H1 (cell line): ENCODE data around the gene ID1. TPM values are rescaled to one million over a fixed set of nuclear protein-coding genes. Genes with fewer than 3 reads are reported as not detected.

Experiments used
- CTCF ChIA-PET: fragments of 300-600 bp; sonication (Branson Sonifier 250); formaldehyde crosslinking; loops from one replicate; lab custom pipeline; 2021; ENCODE audit not compliant: partially characterized antibody; lab: Charles Lee
- POLR2A ChIA-PET: fragments of 300-600 bp; sonication (Branson Sonifier 250); formaldehyde crosslinking; loops from one replicate; lab custom pipeline; 2021; ENCODE audit warnings: inconsistent platforms; ENCODE audit not compliant: partially characterized antibody; lab: Charles Lee
- DNase-seq, 2 experiments: peaks; one replicate each; pipeline versions ENCODE4 v3.0.0 to v3.0.0-alpha.2; 2010 to 2022; ENCODE audit warnings: low spot score in 2 of 2, low read depth in 1 of 2, mixed read lengths in 1 of 2
- FAIRE-seq: peaks from 2 replicates; lab custom pipeline; 2011; peaks lifted over from hg19 to GRCh38; lab: Jason Lieb, UNC
- H2AFZ ChIP-seq: 2 replicates; pipeline ENCODE4 v1.8.1; 2012; ENCODE audit warnings: low read length, inconsistent platforms
- H2AK5ac ChIP-seq: 2 replicates; pipeline ENCODE4 v1.6.1; 2013; ENCODE audit warnings: low read depth, low read length
- H2BK120ac ChIP-seq: replicated peaks from 2 replicates; pipeline ENCODE3; 2013; ENCODE audit warnings: low read depth, low read length, inconsistent platforms
- H2BK12ac ChIP-seq: 2 replicates; pipeline ENCODE4 v1.6.1; 2013; ENCODE audit warnings: low read depth, low read length
- H2BK15ac ChIP-seq: 2 replicates; pipeline ENCODE4 v1.6.1; 2013; ENCODE audit warnings: low read length
- H2BK20ac ChIP-seq: 2 replicates; pipeline ENCODE4 v1.6.1; 2013; ENCODE audit warnings: low read length
- H2BK5ac ChIP-seq: 2 replicates; pipeline ENCODE4 v1.6.1; 2013; ENCODE audit warnings: low read depth, low read length
- H3K14ac ChIP-seq: 2 replicates; pipeline ENCODE4 v1.6.1; 2013; ENCODE audit warnings: inconsistent platforms; ENCODE audit not compliant: insufficient read length
- H3K18ac ChIP-seq: 2 replicates; pipeline ENCODE4 v1.6.1; 2013; ENCODE audit warnings: low read length; ENCODE audit errors: extremely low read depth
- H3K23ac ChIP-seq: 2 replicates; pipeline ENCODE4 v1.6.1; 2013; ENCODE audit warnings: inconsistent platforms; ENCODE audit not compliant: insufficient read length
- H3K23me2 ChIP-seq: 2 replicates; pipeline ENCODE4 v1.6.1; 2013; ENCODE audit warnings: low read depth, low read length
- H3K27ac ChIP-seq: 2 replicates; pipeline ENCODE4 v1.6.1; 2011; ENCODE audit warnings: low read depth, low read length, inconsistent platforms
- H3K27me3 ChIP-seq, 4 experiments: replicated peaks in 1 of 4; 1 replicate in 1 of 4; 2 replicates in 3 of 4; pipeline versions ENCODE4 v1.6.1 to v1.8.1; 2011 to 2013; ENCODE audit warnings: low read length in 3 of 4, mild to moderate bottlenecking in 3 of 4, inconsistent platforms in 2 of 4, mixed read lengths in 2 of 4, moderate library complexity in 1 of 4; ENCODE audit not compliant: control insufficient read depth in 3 of 4, insufficient read depth in 3 of 4; ENCODE audit errors: extremely low read depth in 1 of 4
- H3K36me3 ChIP-seq, 4 experiments: 2 replicates each; pipeline versions ENCODE4 v1.6.1 to v1.8.1; 2011 to 2013; ENCODE audit warnings: mild to moderate bottlenecking in 4 of 4, low read length in 3 of 4, moderate library complexity in 2 of 4, control low read depth in 1 of 4, inconsistent platforms in 1 of 4; ENCODE audit not compliant: insufficient read depth in 4 of 4, control insufficient read depth in 2 of 4
- H3K4ac ChIP-seq: replicated peaks from 2 replicates; pipeline ENCODE3; 2013; ENCODE audit warnings: low read length, low read depth, mixed read lengths, inconsistent platforms; ENCODE audit not compliant: insufficient read length
- H3K4me1 ChIP-seq, 4 experiments: replicated peaks in 1 of 4; 1 replicate in 1 of 4; 2 replicates in 3 of 4; pipeline versions ENCODE4 v1.6.1 to v1.8.1; 2011 to 2013; ENCODE audit warnings: low read length in 3 of 4, inconsistent platforms in 2 of 4, mixed read lengths in 1 of 4; ENCODE audit not compliant: insufficient read depth in 4 of 4, control insufficient read depth in 3 of 4
- H3K4me2 ChIP-seq, 2 experiments: 2 replicates each; pipeline versions ENCODE4 v1.6.1 to v1.8.1; 2011 to 2013; ENCODE audit warnings: low read depth in 2 of 2, low read length in 2 of 2, control low read depth in 1 of 2, inconsistent platforms in 1 of 2, mild to moderate bottlenecking in 1 of 2; ENCODE audit not compliant: insufficient read depth in 1 of 2
- H3K4me3 ChIP-seq, 4 experiments: fragments of 200-600, 300-600 bp in 1 of 4; sonication (generic), shearing (Covaris generic), sonication (Bioruptor Twin) in 1 of 4; 2 replicates each; pipeline versions ENCODE4 v1.5.1 to v1.8.1; 2011 to 2016; ENCODE audit warnings: low read length in 4 of 4, low read depth in 3 of 4, control low read depth in 2 of 4, inconsistent platforms in 2 of 4, mild to moderate bottlenecking in 2 of 4, mixed read lengths in 1 of 4, moderate library complexity in 1 of 4; ENCODE audit not compliant: insufficient read depth in 2 of 4; ENCODE audit errors: extremely low read depth in 1 of 4
- H3K56ac ChIP-seq: replicated peaks from 2 replicates; pipeline ENCODE3; 2013; ENCODE audit warnings: low read depth, mild to moderate bottlenecking, mixed read lengths, low read length, inconsistent platforms; ENCODE audit not compliant: insufficient read length
- H3K79me1 ChIP-seq: 2 replicates; pipeline ENCODE4 v1.6.1; 2013; ENCODE audit warnings: low read depth, low read length, control low read depth
- H3K79me2 ChIP-seq, 2 experiments: 2 replicates each; pipeline versions ENCODE4 v1.6.1 to v1.8.1; 2012 to 2013; ENCODE audit warnings: low read length in 2 of 2, mild to moderate bottlenecking in 2 of 2, inconsistent platforms in 1 of 2; ENCODE audit not compliant: insufficient read depth in 2 of 2, control insufficient read depth in 1 of 2
- H3K9ac ChIP-seq, 4 experiments: replicated peaks in 1 of 4; 1 replicate in 1 of 4; 2 replicates in 3 of 4; pipeline versions ENCODE4 v1.6.1 to v1.8.1; 2011 to 2013; ENCODE audit warnings: low read depth in 3 of 4, low read length in 3 of 4, control low read depth in 2 of 4, mild to moderate bottlenecking in 2 of 4, moderate library complexity in 2 of 4, inconsistent platforms in 1 of 4; ENCODE audit errors: extremely low read depth in 1 of 4
- H3K9me3 ChIP-seq, 2 experiments: 2 replicates each; pipeline versions ENCODE4 v1.6.1 to v1.8.1; 2012 to 2013; ENCODE audit warnings: mild to moderate bottlenecking in 2 of 2, moderate library complexity in 2 of 2, control low read depth in 1 of 2, inconsistent platforms in 1 of 2, low read depth in 1 of 2, low read length in 1 of 2, mixed read lengths in 1 of 2; ENCODE audit not compliant: insufficient read depth in 2 of 2
- H4K20me1 ChIP-seq, 2 experiments: replicated peaks in 1 of 2; 2 replicates each; pipeline versions ENCODE3 to v1.8.1; 2011 to 2013; ENCODE audit warnings: inconsistent platforms in 2 of 2, low read length in 2 of 2, mild to moderate bottlenecking in 1 of 2; ENCODE audit not compliant: insufficient read depth in 2 of 2, control insufficient read depth in 1 of 2
- H4K5ac ChIP-seq: 2 replicates; pipeline ENCODE4 v1.6.1; 2013; ENCODE audit warnings: low read length, low read depth, mixed read lengths, inconsistent platforms; ENCODE audit not compliant: insufficient read length
- H4K8ac ChIP-seq: 2 replicates; pipeline ENCODE4 v1.8.0; 2013; ENCODE audit warnings: mild to moderate bottlenecking, moderate library complexity, low read length, inconsistent platforms; ENCODE audit not compliant: insufficient read depth; ENCODE audit errors: extremely low read depth
- H4K91ac ChIP-seq: replicated peaks from 2 replicates; pipeline ENCODE3; 2013; ENCODE audit warnings: low read length, mixed read lengths, inconsistent platforms; ENCODE audit not compliant: insufficient read length
- CBX5 ChIP-seq: fragments of 300-800, 300-1000 bp; sonication (generic); IDR thresholded peaks from 2 replicates; pipeline ENCODE4 v1.7.1; 2016; ENCODE audit warnings: antibody characterized with exemption, low read length, low read depth
- CEBPB ChIP-seq: IDR thresholded peaks from 2 replicates; pipeline ENCODE4 v1.6.1; 2012; ENCODE audit warnings: low read depth, low read length
- SIRT6 ChIP-seq: IDR thresholded peaks from one replicate; pipeline ENCODE4 v1.7.1; 2012; ENCODE audit warnings: low read length, inconsistent platforms
- WGBS, 2 experiments: shearing (Covaris generic) in 1 of 2; methylation state at CpG; one replicate each; pipeline versions ENCODE4 v1.1.6 to v1.1.7; 2013 to 2015; ENCODE audit warnings: low lambda C conversion rate in 2 of 2, mixed read lengths in 2 of 2, inconsistent platforms in 1 of 2, low coverage in 1 of 2, missing lambda C conversion rate in 1 of 2; ENCODE audit not compliant: insufficient replicate concordance in 2 of 2, insufficient coverage in 1 of 2, insufficient read length in 1 of 2; ENCODE audit errors: extremely low coverage in 1 of 2, missing lambda C conversion rate in 1 of 2; 5-methylcytosine and 5-hydroxymethylcytosine counted together
- polyA plus RNA-seq, 7 experiments: library from polyadenylated mRNA; depleted of rRNA in 3 of 7; stranded (reverse) in 5 of 7; unstranded in 2 of 7; fragments of >200 nt in 5 of 7; fragments of 200-250 nt in 2 of 7; gene quantifications; 1 replicate in 5 of 7; 2 replicates in 1 of 7; 4 replicates in 1 of 7; pipeline versions ENCODE4 v1.2.1 to v1.2.3, GENCODE V29; 2011 to 2013; ENCODE audit warnings: missing spikeins in 2 of 7, mixed read lengths in 2 of 7
- total RNA-seq: library from RNA; stranded (reverse); fragmentation: NEBNext Ultra II Directional; extraction: Animal tissue kit (Norgen Biotek cat#: 25700); gene quantifications from 2 replicates; pipeline ENCODE4 v1.2.1, GENCODE V29; 2021

The ID1 gene
- total and polyA plus RNA-seq, 2 of the 8 experiments (the other 6 are each of a cell fraction or from before 2014, with no cell fraction given): 120 to 357 TPM

DNA sequence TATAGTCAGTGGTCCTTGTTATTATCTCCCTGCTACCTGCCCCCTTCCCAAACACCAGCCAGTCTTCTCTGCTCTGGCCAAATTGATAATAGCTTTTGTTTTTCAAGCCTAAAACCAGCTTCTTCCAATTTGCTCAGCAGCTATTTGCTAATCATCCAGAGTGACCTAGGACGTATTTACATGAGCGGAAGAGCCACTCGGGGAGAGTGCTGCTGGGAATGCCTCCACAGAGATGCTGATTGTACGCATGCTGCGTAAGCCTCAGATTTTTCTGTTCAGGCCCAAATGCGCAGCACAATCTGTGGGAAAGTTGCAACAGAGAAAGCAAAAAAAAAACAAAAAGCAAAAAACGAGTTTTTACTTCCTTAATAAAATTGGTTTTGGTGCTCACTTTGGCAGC lies 24.4 kb upstream of the ID1 start:
- H3K79me2 ChIP-seq: no peaks in the 10 kb centered on the region
- H2BK120ac ChIP-seq: no peak overlapping the region
- CTCF ChIA-PET: interaction anchor here (0.9 to 30.5 kb wide), 8 partner anchors 10 to 143 kb away, joined by 3 to 1559 read pairs (median 5); partner anchors contain the start of gene ID1
- peak overlapping the region in 1 of 2 experiments; percentile 60; a peak in 1 of 4 replicates for H3K4me2 ChIP-seq
- 29% methylated on average over 7 of the region's 7 CpGs; no CpG with 5 or more reads in 1 of the 2 experiments for WGBS, 2 experiments
- POLR2A ChIA-PET: interaction anchor here (0.9 to 24.3 kb wide), 6 partner anchors 8 to 27 kb away, joined by 3 to 1033 read pairs (median 6); partner anchors contain the start of gene ID1
- no peak overlapping the region for H3K4ac ChIP-seq
- no peaks in the 10 kb centered on the region for H4K20me1 ChIP-seq
- FAIRE-seq: peak; percentile 66
- H3K9me3 ChIP-seq: no peaks in the 10 kb centered on the region
- no peaks in the 10 kb centered on the region for H3K27me3 ChIP-seq
- H4K5ac ChIP-seq: peak overlapping the region; percentile 7
- H2AFZ ChIP-seq: no peak overlapping the region
- 0 out of 2 replicates have a peak overlapping the region, but pooled peaks have one; percentile 55 for H2BK20ac ChIP-seq
- H3K9ac ChIP-seq: no peak overlapping the region; a peak in 2 of 7 replicates
- H3K4me3 ChIP-seq: peak overlapping the region in 1 of 4 experiments; percentile 6; a peak in 1 of 8 replicates
- no peak overlapping the region for H3K56ac ChIP-seq
- no peak for DNase-seq
- peak overlapping the region; percentile 92; the same call in 1 of the 2 replicates for H3K18ac ChIP-seq
- H2AK5ac ChIP-seq: no peak overlapping the region
- H3K27ac ChIP-seq: peak overlapping the region; percentile 59; the same call in 1 of the 2 replicates
- H2BK5ac ChIP-seq: peak overlapping the region; percentile 89
- no peak overlapping the region for H4K8ac ChIP-seq
- no peak overlapping the region for H3K23ac ChIP-seq
- no peak overlapping the region for H3K14ac ChIP-seq
- H3K36me3 ChIP-seq: no peaks in the 10 kb centered on the region
- H3K4me1 ChIP-seq: peaks cover 9 to 19% (median 14%) of the 10 kb centered on the region in 4 experiments
- H2BK15ac ChIP-seq: no peak overlapping the region
- H2BK12ac ChIP-seq: peak overlapping the region; percentile 60
- H3K79me1 ChIP-seq: no peaks in the 10 kb centered on the region
- no peaks in the 10 kb centered on the region; the same call in 1 of the 2 replicates for H3K23me2 ChIP-seq
- H4K91ac ChIP-seq: no peak overlapping the region
- peak; percentile 45; the same call in 1 of the 2 replicates for TF ChIP-seq CEBPB
- no peak for TF ChIP-seq CBX5
- no peak for TF ChIP-seq SIRT6
